Measurements from ENCODE around the gene NOSIP.

DNA sequence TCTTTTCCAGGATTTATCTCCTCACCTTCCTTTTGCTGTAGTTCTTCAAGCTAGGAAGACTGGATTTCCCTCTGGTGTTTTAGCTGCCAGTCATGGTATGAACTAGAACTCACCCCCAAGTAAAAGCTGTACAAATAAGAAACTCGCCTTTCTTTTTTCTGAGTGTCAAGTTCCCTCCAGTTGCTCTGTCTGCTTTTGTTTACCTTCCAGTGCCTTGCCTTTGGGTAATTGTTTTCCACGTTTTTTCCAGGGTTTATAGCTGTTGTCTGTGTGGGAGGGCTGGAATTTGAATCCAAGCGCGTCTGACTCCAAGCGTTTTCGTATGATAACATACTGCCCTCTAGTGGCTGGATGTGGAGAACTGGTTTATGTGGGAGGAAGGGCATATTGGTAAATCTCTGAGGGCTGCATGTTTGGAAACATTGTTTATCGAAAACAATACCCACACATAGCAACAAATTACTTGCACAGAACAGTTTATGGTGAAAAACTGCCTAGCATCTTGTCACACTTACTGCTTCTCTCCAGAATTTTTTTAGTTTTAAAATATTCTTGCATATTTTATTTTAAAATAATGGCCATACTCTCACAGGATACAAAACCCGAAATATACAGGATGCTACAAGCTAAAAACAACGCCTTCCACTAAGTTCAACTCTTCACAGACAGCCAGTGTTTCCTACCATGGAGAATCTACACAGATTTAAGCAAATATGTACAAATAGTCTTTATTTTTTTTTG is 33.4 kb downstream of the NOSIP start:
- TF ChIP-seq FOXP2 (optimal IDR thresholded peaks at IDR 0.05; ENCODE audit: control extremely low read depth, extremely low read length, insufficient read depth) (peak; percentile 88), POLR2AphosphoS5 (IDR thresholded peaks at IDR 0.05; ENCODE audit: borderline replicate concordance, low read depth, low read length) (peak; percentile 36; the same call in 1 of the 2 replicates), EZH2 (IDR thresholded peaks at IDR 0.05) (no peak)

Measured in SK-N-MC (cell line).